Measurements from ENCODE around the gene ADGRE3. TPM values are rescaled to one million over a fixed set of nuclear protein-coding genes. Genes with fewer than 3 reads are reported as not detected.

Gene ADGRE3
- total and polyA plus RNA-seq, 2 of the 8 experiments (the other 6 are each of a cell fraction or from before 2014, with no cell fraction given) = not detected

DNA sequence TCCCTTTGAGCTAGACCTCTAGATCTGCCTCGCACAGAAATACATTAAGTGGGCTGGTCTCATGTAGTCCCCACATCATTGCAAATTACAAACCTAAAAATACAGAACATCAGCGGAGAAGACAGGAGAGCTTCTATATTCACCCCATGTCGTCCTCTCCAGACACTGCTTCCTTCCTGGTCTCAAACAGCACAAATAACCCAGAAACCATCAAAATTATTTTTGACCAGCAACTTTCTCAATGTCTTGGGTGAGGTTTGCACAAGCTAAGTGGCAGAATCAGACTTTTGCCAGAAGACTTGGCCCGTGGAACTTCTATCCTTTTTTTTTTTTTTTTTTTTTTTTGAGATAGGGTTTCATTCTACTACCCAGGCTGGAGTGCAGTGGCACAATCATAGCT, 63.6 kb downstream of the ADGRE3 start:
- Histone ChIP-seq H2AK5ac (ENCODE audit: low read depth, low read length) (no peak overlapping the region), H3K27ac (ENCODE audit: low read depth, low read length) (no peak overlapping the region), H2BK12ac (ENCODE audit: low read depth, low read length) (no peak overlapping the region), H3K4me1 (replicated peaks in 1 of 4; ENCODE audit: control insufficient read depth in 3 of 4, insufficient read depth in 4 of 4, low read length in 3 of 4) (no peaks in the 10 kb centered on the region), H3K14ac (ENCODE audit: insufficient read length) (no peak overlapping the region), H3K4me3 (ENCODE audit: extremely low read depth in 1 of 4, insufficient read depth in 2 of 4, low read depth in 3 of 4, low read length in 4 of 4) (no peak overlapping the region), H4K5ac (ENCODE audit: insufficient read length, low read depth, low read length) (no peak overlapping the region), H3K27me3 (replicated peaks in 1 of 4; ENCODE audit: control insufficient read depth in 3 of 4, extremely low read depth in 1 of 4, insufficient read depth in 3 of 4, low read length in 3 of 4) (no peaks in the 10 kb centered on the region), H2AFZ (ENCODE audit: low read length) (no peak overlapping the region), H4K8ac (ENCODE audit: extremely low read depth, insufficient read depth, low read length) (no peak overlapping the region), H4K91ac (replicated peaks; ENCODE audit: insufficient read length, low read length) (no peak overlapping the region), H3K9ac (replicated peaks in 1 of 4; ENCODE audit: extremely low read depth in 1 of 4, low read depth in 3 of 4, low read length in 3 of 4) (no peak overlapping the region), H2BK15ac (ENCODE audit: low read length) (no peak overlapping the region), H2BK5ac (ENCODE audit: low read depth, low read length) (no peak overlapping the region), H3K36me3 (ENCODE audit: control insufficient read depth in 2 of 4, insufficient read depth in 4 of 4, low read length in 3 of 4) (no peaks in the 10 kb centered on the region), H2BK20ac (ENCODE audit: low read length) (no peak overlapping the region), H3K79me2 (ENCODE audit: control insufficient read depth in 1 of 2, insufficient read depth in 2 of 2, low read length in 2 of 2) (no peaks in the 10 kb centered on the region), H3K23me2 (ENCODE audit: low read depth, low read length) (no peaks in the 10 kb centered on the region), H3K79me1 (ENCODE audit: low read depth, low read length) (no peaks in the 10 kb centered on the region), H3K4me2 (ENCODE audit: insufficient read depth in 1 of 2, low read depth in 2 of 2, low read length in 2 of 2) (no peak overlapping the region), H3K18ac (ENCODE audit: extremely low read depth, low read length) (no peak overlapping the region), H3K9me3 (ENCODE audit: insufficient read depth in 2 of 2, low read depth in 1 of 2, low read length in 1 of 2) (peaks cover 40 to 64% of the 10 kb centered on the region in 2 experiments), H2BK120ac (replicated peaks; ENCODE audit: low read depth, low read length) (no peak overlapping the region), H3K56ac (replicated peaks; ENCODE audit: insufficient read length, low read depth, low read length) (no peak overlapping the region), H3K4ac (replicated peaks; ENCODE audit: insufficient read length, low read depth, low read length) (no peak overlapping the region), H3K23ac (ENCODE audit: insufficient read length) (no peak overlapping the region), H4K20me1 (replicated peaks in 1 of 2; ENCODE audit: control insufficient read depth in 1 of 2, insufficient read depth in 2 of 2, low read length in 2 of 2) (no peaks in the 10 kb centered on the region)
- WGBS, 2 experiments (ENCODE audit: extremely low coverage in 1 of 2, insufficient coverage in 1 of 2, insufficient read length in 1 of 2, insufficient replicate concordance in 2 of 2, low coverage in 1 of 2, low lambda C conversion rate in 2 of 2, missing lambda C conversion rate in 1 of 2) = 65% methylated on average over 4 of the region's 4 CpGs; no CpG with 5 or more reads in 1 of the 2 experiments
- TF ChIP-seq NANOG (IDR thresholded peaks at IDR 0.05; ENCODE audit: insufficient read depth, low read depth, low read length, poor library complexity, severe bottlenecking) = no peak
- no peak for TF ChIP-seq JUN (IDR thresholded peaks at IDR 0.05; ENCODE audit: low read depth, low read length)
- TF ChIP-seq HDAC2 (IDR thresholded peaks at IDR 0.05; ENCODE audit: borderline replicate concordance in 1 of 2, low read depth in 2 of 2, low read length in 2 of 2) = no peak
- no peak for TF ChIP-seq POU5F1 (IDR thresholded peaks at IDR 0.05; ENCODE audit: low read depth, low read length)
- no peak for TF ChIP-seq SP1 (IDR thresholded peaks at IDR 0.05; ENCODE audit: low read depth, low read length)
- TF ChIP-seq FOSL1 (IDR thresholded peaks at IDR 0.05; ENCODE audit: insufficient read depth, low read depth, low read length) = no peak
- no peak for TF ChIP-seq ZNF274 (IDR thresholded peaks at IDR 0.05; ENCODE audit: borderline replicate concordance, extremely low read depth, low read length)
- no peak for TF ChIP-seq RAD21 (IDR thresholded peaks at IDR 0.05 in 1 of 2, conservative IDR thresholded peaks at IDR 0.05 in 1 of 2; ENCODE audit: low read depth in 2 of 2, low read length in 2 of 2)
- no peak for TF ChIP-seq KDM1A (IDR thresholded peaks at IDR 0.05; ENCODE audit: borderline replicate concordance, low read length)
- no peak for DNase-seq (ENCODE audit: low read depth in 1 of 2, low spot score in 2 of 2)
- ChIA-PET CTCF (ENCODE audit: partially characterized antibody) (interaction anchor here (0.6 to 1.0 kb wide), 4 partner anchors 36 to 273 kb away, joined by 3 to 4 read pairs (median 3); partner anchors contain the start of gene NDUFB7), POLR2A (ENCODE audit: partially characterized antibody) (no interaction called here)
- no peak for FAIRE-seq
